COR-L47 (cell line): Measurements from ENCODE around the gene SLC2A6.

Experiments
- DNase-seq: peaks from one replicate; lab custom pipeline; 2025; lab: John Stamatoyannopoulos, UW

SLC2A6 gene

DNA sequence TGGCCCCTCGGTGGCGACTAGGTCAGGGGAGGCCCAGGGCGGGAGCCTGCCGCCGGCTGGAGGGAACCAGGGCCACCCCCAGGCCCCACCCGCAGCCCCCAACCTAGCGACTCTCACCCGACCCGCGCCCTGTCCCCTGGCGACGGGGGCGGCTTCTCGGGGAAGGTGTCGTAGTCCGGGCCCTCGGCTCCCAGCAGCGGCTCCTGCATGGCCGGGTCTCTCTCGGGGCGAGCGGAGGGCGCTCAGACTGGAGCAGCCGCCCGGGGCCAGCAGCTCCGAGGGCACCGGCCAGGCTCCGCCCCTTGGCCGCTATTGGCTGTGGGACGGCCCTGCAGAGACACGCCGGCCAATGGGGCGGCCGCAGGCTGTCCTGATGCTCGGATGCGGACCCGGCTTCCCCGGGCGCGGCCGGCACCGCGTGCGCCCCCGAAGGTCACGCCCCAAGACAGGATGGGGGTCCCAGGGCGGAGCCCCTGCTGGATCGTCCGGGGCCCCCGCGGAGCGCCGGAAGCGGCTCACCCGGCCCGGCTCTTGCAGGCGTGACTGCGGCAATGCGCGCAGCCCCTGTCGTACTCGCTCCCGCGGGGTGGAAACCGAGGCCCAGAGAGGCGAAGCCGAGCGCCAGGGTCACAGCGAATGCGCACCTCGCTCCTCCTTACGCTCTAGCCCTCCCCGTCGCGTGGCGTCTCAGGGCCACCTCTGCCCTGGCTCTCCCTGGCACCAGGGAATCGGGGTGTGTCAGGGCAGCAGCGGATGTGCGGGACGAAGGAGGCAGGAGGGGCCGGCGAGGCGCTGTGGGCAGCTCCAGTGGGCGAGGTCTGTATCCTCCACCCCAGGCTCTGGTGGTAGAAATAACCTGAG lies at the start of gene SLC2A6:
Gene SLC2A6 (minus strand): TSS at position 249 of the 861 bp plus-strand sequence. CDS start 40 bp downstream, at position 209.
- DNase-seq: peak; percentile 77

DNA sequence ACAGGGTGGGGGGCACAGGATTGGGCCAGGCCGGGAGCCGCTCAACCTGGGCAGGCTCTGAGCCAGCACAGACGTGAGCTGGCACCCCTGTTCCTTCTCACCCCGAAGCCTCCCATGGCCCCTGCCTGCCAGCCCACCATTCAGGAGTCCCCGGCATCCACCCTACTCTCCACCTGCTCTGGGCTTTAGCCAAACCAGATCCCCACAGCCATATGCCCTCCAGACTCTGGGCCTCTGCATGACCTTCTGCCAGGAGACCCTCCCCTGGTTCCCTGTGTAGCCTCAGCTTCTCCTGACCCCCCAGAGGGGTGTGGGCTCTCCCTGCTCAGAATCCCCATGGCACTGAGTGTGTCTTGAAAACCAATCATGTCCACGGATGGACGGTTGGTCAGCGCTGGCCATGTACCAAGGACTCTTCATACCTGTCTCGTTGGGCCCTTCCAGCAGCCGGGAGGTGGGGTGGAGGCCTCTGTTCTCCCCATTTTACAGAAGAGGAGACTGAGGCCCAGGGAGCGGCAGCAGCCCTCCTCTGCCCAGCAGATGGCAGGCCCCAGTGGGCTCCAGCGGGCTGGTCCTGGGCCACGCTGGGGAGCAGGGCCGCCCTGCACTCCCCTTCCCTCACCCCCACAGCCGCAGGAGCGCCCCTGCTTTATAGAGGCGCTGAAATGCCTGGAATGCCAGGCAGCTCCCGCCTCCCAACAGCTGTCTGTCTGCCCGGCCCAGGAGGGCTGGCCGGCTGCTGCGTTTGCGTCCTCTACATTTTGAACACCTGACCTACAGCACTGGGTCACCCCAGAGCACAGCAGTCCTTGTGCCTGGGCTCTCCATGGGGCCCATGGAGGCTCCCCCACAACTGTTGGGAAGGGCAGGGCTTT lies 49.3 kb upstream of the SLC2A6 start:
- DNase-seq: no peak

GRCh38 chr9:133527444-133527920 lies 48.6 kb upstream of the SLC2A6 start:
- no peak for DNase-seq

GRCh38 chr9:133526721-133527321 lies 47.9 kb upstream of the SLC2A6 start:
- peak; percentile 63 for DNase-seq

GRCh38 chr9:133525677-133526076 lies 46.8 kb upstream of the SLC2A6 start:
- no peak for DNase-seq

DNA sequence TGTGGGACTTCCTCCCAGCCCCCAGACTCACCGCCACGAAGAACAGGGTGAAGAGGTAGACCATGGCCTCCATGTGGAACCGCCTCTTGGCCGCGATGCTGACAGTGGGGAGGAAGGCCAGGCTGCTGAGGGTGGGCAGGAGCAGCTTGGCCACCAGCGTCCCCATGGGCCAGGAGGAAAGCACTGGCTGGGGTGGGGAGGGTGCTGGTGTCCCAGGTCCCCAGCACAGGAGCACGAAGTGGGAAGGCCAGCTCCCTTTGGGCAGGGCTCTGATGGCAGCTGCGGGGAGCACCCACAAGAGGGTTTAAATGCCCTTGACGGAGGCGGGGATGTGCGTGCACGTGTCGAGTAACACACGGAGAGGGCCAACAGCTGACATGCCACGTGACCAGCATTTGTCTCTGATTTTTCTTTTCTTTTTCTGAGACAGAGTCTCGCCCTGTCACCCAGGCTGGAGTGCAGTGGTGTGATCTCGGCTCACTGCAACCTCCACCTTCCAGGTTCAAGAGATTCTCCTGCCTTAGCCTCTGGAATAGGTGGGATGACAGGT lies 45.9 kb upstream of the SLC2A6 start, which contains the start of gene MYMK:
Gene MYMK (minus strand): TSS at position 281 of the 550 bp plus-strand sequence. CDS start 115 bp downstream, at position 166.
- no peak for DNase-seq

DNA sequence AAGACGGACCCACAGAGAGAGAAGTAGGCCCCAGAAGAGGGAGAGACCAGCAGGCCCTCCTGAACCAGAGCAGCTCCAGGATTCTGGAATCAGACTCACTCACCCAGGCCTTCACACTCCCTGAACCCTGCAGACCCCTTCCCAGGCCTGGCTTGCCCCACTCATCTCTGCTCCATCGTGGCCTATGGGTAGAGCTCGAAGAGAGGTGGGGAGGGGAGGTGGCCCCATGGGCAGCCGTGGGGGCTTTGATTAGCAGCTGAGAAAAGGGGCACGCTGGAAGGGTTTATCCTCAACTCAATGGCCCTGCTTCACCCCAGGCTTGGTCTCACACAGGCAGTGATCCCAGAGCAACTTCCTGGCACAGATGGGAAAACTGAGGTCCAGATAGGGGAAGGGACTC lies 45.2 kb upstream of the SLC2A6 start:
- no peak for DNase-seq

DNA sequence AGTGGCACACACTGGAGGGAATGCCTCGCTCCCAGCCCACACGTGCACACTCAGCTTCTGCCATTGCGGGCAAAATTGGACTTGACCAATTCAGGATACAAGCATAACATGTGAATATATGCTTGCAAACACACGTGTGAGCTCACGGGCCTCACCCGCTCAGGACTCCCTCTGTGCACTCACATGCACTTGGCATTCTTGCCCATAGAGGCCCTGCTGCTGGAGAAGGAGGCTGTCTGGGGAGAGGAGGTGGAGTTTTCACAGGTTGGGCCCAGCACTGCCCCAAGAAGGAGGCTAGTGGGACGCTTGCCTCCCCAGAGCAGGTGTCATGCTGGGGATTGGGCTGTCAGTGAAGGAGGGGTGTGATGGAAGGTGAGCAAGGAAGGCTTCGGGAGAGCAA lies 44.2 kb upstream of the SLC2A6 start:
- DNase-seq: no peak

GRCh38 chr9:133522073-133522910 lies 43.4 kb upstream of the SLC2A6 start:
- peak; percentile 12 for DNase-seq

DNA sequence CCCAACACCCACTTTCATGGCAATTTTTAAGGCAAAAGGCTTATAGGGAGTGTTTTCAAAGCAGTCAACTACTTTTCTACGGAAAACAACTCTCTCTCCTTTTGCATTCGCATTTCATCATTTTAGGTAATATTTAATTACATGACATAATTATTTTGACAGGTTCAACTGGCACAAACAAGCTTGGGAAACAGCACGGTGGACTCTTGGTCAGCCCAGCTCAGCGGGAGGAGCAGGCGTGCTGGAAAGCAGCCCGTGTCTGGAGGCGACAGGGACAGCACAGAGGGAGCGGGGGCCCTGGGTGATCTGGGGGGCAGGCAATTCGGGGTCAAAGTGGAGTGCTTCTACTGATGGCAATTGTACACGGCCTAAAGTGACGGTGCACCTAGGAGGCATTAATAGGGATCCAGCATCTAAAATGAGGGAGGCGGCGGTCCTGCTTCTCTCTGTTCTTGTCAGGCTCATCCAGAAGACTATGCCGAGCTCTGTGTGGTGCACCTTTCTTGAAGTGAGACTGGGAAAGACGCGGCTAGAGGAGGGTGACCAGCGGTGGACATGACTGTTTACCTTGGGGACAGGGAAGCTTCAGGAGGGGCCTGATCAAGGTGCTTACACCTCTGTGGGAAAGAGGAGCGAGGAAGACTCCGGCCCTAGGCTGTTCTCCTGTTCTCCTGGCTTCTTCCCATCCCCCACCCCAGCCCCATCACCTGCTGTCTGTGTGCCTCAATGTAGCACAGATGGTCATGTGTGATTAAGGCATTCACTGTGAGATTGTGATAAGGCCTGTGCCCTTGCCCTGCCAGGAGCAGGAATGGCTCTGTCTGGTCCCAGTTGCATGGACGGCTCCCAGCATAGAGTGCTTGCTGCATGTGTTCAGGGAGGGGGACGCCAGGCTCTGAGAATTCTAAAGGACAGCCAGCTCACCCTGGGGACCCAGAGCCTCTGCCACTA lies 42.5 kb upstream of the SLC2A6 start:
- DNase-seq: no peak

DNA sequence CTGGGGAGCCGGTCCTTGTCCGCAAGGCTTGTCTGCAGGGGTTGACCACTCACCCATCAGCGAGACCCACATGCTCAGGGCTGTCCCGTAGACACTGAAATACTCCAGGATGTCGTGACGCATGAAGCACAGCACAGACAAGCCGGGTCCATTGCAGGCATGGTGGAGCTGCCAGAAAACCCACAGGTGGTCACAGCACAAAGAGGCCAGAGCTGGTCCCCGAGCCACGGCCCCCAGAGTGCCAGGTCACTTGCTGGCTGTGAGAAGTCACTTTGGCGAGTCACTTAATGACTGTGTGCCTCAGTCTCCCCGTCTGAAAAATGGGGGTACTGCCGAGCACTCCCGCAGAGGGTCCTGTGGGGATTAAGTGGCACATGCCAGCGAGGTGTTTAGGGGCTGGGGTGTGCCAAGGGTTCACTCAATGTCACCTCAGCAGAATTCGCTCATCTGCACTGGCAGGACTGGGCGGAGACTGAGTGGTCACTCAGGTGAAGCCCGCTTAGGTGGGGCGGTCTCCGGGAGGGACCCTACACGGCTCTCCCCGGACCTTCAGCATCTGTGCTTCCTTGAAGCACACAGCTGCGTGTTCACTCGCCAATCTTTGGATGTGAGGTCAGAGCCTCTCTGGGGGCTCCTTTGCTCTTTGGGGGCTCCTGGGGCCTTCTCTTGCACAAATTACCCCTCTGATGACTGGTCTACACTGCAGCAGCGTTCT lies 41.4 kb upstream of the SLC2A6 start:
- no peak for DNase-seq

GRCh38 chr9:133519693-133520092 lies 40.8 kb upstream of the SLC2A6 start:
- no peak for DNase-seq

- no peak for DNase-seq
These were observed 40.0 kb upstream of the SLC2A6 start for GRCh38 chr9:133518706-133519449.

GRCh38 chr9:133518200-133518599 lies 39.3 kb upstream of the SLC2A6 start:
- peak; percentile 56 for DNase-seq

- no peak for DNase-seq
These were observed 38.8 kb upstream of the SLC2A6 start for GRCh38 chr9:133517711-133518110.

DNA sequence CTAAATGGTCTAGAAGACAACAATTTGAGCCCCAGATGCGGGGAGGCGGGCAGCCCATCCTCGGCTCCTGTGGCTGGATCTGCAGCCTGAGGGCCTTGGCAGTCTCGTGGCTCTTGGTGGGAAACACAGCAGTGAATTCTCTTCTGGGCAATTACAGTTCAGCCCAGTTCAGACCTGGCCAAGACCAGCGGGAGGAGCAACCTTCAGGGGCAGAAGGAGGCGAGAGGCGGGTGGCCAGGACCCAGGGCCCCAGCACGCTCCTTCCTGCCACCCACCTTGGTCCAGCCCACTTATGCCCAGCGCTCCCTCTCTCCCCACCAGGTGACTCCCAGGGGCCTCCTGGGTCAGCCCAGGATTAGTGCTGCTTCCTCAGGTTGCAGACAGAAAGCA lies 38.1 kb upstream of the SLC2A6 start:
- DNase-seq: no peak

GRCh38 chr9:133516256-133516960 lies 37.5 kb upstream of the SLC2A6 start:
- DNase-seq: no peak
